Fibroblast of upper back skin (primary cell): Measurements from ENCODE around the gene CNNM4.

Source experiments
- DNase-seq: peaks from one replicate; pipeline ENCODE4 v3.0.0-alpha.2; 2013

CNNM4 gene

DNA sequence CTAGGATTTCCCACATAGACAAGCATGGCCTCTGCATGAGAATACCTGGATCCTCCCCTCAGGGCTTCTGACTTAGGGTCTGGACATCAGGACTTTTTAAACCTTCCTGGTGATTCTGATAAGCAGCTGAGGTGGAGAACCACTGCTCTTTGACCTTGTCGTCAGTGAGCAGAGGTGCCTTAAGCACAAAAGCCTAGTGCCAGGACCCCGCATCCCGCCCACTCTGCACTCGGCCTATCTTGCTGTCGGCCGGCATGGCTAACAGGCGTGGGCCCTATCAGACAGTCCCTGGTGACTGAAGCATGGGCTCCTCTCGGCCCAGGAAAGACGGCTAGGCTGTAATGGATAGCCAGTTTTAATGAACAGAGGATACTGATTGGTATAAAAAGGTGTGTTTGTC lies 76.9 kb downstream of the CNNM4 start:
- no peak for DNase-seq

DNA sequence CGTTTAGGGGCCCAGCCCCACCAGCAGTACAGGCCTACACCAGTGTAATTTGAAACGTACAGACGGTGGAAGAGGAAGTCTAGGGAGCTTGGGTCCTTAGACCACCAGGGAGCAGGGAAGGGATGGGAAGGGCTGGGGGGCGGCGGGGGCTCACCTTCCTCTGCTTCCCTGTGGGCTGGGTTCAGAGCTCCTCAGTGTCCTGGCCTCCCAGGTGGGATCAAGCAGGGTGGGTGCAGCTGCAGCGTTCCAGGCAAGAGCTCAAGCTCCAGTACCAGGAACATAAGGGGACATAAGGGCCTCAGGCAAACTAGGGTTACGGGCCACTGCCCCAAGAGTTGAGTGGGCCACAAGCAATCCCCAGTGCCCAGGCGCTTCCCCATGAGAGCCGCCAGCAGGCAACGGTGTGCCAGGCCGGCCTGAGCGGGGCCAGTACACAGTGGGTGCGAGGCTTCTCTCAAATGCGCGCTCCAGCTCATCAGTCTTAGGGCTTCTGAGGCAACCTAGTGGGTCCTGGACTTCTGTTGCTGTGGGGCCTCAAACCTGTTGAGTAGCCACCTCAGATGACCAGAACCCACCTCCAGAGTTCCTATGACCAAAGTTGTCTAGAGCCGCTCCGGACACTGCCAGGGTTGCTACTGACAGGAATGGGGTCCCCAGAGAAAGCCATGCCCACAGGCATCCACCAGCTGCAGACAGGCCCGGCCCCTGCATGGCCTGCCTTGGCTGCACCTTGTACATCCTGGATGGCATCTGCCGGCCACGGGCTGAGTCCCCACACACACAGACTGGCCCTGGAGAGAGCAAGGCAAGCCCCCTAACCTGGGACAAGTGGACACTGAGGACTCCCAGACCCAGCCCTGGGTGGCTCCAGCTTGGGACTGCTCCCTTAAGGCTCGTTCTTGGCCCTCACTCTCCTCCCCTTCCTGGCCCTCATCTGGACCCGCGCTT lies 77.9 kb downstream of the CNNM4 start:
- no peak for DNase-seq

GRCh38 chr2:96839293-96839874 lies 78.7 kb downstream of the CNNM4 start:
- no peak for DNase-seq

DNA sequence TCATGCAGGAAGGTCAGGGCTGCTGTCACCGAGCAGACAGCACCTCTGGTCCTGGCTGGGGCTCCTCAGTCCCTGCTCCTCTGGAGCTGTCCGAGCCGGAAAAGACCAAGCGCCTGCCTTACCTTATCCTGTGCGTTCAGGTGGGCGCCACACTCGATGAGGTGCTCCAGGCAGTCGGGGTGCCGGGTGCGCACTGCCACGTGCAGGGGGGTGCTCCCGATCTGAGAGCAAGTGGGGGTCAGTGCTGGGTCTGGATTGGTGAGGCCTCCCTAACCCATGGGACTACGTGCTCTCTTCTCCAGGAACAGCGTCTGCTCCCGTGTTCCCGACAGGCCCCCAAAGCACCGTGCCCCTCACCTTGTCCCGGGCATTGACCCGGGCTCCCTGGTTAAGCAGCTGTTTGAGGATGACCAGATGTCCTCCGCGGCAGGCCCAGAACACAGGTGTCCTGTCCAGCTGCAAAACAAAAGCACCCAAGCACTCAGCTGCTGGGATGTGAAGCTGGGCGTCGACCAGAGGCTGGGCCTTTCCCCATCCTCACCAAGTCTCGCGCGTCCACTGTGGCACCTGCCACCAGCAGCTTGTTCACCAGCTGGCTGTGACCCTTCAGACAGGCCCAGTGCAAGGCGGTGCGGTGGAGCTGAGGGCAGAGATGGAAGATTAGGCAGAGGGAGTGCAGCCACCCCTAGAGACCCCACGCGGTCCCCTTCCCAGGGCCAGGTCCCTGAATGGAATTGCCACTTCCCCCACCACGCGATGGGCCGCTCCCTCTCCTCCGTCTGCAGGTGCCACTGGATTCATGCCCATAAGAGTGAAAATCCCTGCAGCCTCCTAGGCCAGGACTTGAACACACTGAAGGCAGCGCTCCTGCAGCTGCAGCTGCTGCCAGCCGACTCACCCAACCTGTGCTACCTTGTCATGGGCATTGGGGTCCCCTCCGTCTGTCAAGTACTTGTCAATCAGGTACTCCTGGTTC lies 79.5 kb downstream of the CNNM4 start:
- DNase-seq: no peak

DNA sequence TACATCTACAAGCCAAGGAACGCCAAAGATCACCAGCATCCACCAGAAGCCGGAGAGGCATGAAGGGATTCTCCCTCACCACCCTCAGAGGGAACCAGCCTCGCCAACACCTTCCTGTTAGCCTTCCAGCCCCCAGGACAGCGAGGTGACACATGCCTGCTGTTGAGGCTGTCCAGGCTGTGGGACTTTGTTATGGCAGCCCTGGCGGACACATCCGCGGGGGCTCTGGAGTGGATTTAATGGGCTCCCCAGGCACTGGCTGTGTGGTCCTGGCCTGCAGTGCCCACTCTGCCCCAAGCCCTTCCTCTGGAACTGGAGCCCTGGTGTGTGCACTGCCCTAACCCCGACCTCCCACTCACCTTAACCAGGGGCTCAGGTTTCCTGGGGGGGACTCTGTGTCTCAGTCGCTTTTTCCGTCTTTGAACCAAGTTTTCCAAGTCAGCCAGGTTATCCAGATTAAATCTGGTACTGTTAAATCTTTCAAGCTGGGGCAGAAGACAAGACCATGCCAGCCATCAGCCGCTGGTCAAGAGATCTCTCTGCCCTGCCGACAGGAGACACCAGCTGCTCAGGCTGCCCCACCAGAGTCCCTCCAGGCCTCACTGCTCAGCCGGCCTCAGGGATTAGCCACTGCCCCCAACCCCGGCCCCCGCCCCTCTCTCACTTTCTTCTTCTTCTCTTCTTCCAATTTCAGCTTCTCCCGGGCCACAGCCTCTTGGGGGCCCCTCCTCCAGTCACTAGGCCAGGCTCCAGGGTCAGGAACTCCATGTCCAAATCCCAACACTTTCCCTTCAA lies 81.2 kb downstream of the CNNM4 start:
- no peak for DNase-seq

DNA sequence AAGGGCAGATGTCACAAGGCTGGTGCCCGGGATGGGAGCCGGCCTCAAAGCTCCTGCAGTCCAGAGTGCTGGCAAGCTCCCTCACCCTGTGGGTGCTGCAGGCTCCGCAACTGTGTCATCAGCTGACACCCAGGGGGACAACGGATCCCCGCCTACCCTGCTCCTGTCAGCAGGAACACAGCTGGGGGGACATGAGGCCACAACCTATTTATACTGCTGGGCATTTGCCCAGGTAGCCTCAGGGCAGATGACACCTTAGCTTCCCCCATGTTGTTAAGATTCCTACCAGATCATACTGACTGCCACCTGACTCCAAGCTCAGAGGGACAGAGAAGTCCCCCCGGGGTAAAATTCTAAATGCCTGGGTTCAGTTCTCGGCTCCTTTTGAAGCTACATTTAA lies 81.9 kb downstream of the CNNM4 start:
- DNase-seq: no peak

DNA sequence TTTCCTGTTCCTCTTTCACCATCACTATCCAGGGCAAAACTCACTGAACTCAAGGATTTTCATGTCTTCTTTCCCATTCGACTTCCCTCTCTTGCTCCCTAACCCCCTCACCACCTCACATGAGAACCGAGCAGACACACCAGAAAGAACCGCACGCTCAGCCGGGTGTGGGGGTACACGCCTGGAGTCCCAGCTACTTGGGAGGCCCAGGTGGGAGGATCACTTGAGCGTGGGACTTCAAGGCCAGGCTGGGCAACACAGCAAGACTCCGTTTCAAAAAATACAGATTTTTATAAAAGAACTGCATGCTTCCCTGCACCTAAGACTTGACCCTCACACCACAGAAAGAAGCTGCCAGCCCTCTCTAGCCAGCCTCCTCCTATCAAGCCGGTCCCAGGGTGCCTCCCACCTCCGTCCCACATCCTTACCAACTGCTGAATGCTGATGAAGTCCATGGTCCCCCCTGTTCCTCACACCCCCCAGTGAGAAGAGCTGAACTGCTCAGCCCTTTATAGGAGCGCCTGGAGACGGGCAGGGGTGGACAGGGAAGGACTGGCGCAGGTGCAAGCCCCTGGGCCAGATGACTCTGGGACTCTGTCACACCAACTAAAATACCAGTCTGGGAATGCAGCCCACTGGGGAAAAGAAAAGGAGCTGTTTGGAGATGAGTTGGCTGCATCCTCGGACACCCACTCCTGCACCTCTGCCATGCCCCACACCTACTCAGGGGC lies 83.0 kb downstream of the CNNM4 start, which contains the start of gene ANKRD23:
Gene ANKRD23 (minus strand): TSS at position 484 of the 731 bp plus-strand sequence. CDS start 29 bp downstream, at position 455.
- DNase-seq: no peak

DNA sequence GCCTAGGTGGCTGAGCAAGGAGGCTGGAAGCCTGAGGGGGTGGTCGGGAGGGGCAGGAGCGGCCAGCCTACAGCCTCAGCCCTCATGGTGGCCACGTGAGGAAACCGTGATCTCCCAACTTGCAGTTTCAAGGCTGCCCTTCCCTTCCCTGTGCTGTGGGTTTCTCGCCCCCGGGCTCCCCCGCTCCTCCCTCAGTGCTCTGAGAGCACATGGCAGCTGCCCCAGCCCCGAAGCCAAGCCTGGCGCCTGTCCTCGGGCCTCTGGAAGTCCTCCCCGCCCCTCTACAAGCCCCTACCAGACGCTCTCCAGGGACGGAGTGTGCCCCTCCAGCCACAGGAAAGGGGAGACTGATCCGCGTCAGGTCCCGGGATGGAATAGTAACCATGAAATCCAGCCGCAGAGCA lies 83.7 kb downstream of the CNNM4 start:
- DNase-seq: no peak

- DNase-seq: no peak
Observed at GRCh38 chr2:96846825-96847224, 86.1 kb downstream of the CNNM4 start.

- no peak for DNase-seq
Observed at GRCh38 chr2:96847586-96847985, 86.9 kb downstream of the CNNM4 start.

DNA sequence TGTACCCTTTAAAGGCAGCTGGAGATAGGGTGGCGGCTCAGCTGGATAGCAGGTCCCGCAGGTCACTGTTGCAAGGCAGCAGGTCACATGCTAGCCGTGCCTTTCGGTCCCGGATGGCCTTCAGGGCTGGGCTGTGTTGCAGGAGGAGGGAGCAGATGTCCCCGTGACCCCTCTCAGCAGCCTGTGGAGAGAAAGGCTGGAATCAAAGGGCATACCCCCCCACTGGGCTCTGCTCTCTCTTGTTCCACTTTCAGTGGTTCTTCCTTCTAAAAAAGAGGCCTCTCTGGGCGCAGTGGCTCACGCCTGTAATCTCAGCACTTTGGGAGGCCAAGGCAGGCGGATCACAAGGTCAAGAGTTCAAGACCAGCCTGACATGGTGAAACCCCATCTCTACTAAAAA lies 87.6 kb downstream of the CNNM4 start:
- no peak for DNase-seq

DNA sequence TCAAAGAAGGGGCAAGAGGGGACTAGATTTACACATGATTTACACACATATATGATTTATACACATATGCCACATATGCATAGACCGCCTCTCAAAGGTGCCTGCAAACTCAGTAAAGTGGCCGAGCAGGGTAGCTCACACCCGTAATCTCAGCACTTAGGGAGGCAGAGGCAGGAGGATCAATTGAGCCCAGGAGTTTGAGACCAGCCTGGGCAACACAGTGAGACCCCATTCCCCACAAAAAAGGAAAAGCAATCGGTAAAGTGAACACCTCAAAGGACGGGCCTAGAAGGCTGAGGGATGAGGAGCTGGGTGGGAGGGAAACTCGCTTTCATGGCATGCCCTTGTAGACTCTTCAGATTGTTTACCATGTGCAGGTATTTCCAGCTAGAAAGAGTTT lies 92.0 kb downstream of the CNNM4 start:
- no peak for DNase-seq

- no peak for DNase-seq
Observed at GRCh38 chr2:96853321-96853720, 92.6 kb downstream of the CNNM4 start.

GRCh38 chr2:96856776-96857666 lies 96.3 kb downstream of the CNNM4 start:
- DNase-seq: no peak

GRCh38 chr2:96857667-96858372 lies 97.1 kb downstream of the CNNM4 start, which contains the start of gene ANKRD39:
ANKRD39 (minus strand) TSS chr2:96858016; CDS start chr2:96857987, 29 bp downstream.
- DNase-seq: peak; percentile 98

- no peak for DNase-seq
Observed at GRCh38 chr2:96859099-96859649, 98.5 kb downstream of the CNNM4 start.

GRCh38 chr2:96859681-96860064 lies 99.0 kb downstream of the CNNM4 start:
- no peak for DNase-seq

DNA sequence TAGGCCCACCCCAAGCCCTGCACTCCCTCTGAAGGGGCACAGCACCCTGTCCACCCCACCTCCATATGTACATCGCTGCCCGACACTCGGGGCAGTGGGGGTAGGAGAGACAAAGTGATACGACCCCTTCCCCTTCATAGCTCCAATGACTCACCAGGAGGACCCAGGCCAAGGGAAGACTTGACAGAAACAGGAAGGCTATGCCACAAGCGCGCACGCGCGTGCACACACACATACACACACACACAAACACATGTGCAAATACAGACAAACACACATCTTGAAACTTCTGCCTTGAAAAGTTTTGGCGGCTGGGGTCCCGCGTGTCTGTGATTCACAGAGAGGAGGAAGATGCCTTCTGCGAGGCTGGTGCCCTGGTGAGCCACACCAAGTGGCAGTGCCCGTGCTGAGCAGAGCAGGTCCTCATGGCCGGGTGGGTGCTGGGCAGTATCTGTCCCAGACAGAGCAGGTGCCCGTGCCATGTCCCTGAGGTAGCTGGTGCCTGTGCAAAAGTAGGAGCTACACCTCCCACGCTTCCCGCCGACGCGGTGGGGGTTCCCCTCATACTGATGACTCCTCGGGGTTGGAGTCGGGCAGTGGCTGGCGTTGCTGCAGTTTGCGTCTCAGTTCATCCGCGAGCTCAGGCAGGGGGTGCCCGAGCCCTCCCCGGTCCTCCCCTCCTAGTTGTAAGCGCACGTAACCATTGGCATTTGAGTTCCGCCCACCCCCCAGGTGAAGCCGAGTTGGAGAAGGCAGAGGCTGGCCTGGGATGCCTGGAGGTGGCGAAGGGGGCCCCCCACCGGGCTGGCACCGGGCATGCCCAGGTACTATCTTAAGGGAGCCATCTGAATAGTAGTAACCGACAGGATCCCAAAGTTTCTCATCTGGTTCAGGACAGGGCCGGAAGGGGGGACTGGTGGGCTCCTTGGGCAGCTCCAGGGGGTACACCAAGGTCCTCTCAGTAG lies 99.6 kb downstream of the CNNM4 start:
- DNase-seq: no peak
